ENCODE data around the gene TMEM19. TPM values are rescaled to one million over a fixed set of nuclear protein-coding genes. Genes with fewer than 3 reads are reported as not detected.

Gene TMEM19
- 10 to 100 TPM; 16.2 to 29.7 TPM for total RNA-seq

DNA sequence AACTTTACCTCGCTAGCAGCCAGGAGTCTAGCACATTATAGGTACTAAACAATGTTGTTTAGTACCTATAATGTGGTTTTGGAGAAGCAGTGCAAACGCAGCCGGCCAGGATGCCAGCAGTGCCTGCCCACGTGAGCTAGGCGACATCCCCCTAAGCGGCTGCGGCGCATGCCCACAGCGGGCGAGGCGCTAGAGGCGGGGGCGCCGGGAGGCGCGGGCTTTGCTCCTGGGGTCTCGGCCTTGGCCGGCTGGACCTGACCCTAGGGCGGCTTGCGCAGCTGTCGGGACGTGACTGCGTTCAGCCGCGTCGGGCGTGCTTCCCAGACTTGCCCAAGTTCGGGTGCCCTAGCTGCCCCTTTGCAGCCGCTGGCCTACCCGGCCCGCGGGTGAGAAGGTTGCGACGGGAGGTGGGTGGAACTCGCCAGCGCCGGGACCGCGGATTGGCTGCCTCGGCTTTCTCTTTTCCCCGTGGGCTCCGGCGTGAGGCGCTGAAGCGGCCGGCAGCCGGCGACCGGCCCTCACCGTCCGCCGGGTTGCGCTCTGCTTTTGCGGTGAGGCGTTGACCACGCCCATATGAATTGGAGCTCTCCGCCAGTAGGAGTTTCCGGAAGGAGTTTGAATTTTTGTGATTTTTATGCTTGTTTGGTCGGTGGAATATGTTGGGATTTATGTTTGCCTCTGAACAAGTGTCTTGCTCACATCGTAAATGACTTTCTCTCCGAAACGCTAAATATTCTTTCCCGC is at the start of gene TMEM19:
Gene TMEM19 (plus strand): TSS at position 169 of the 744 bp plus-strand sequence. CDS start 599 bp downstream, outside the sequence.
- Mint-ChIP-seq H3K4me3 (peak within 1 kb of the TSS; percentile 93), H3K36me3 (ENCODE audit: low read depth) (no peaks in the 10 kb centered on the region), H3K9me3 (no peaks in the 10 kb centered on the region), H3K4me1 (peaks cover 6% of the 10 kb centered on the region), H3K27me3 (no peaks in the 10 kb centered on the region), H3K27ac (peak within 1 kb of the TSS; percentile 93)
- peak; percentile 90 for ATAC-seq (replicated peaks)

DNA sequence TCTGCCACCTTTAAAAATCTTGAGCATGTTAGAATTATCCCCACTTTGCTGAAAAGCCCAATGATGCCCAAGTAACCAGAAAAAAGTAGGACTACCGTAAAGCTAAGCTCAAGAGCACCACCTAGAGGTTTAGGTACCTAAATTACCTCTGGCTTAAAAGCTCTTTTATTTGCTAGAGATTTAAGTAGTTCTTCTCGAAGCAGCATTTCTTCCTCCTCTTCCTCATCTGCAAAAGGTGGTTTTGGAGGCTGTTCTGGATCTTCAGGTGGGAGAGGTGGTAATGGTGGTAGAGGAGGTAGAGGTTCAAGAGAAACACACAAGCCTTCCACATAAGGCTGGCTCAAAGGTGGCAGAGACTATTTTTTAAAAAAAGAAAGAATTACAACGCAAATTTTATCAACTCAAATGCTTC is 49.2 kb upstream of the TMEM19 start:
- Mint-ChIP-seq H3K27me3 (no peaks in the 10 kb centered on the region), H3K36me3 (ENCODE audit: low read depth) (peaks cover 99% of the 10 kb centered on the region), H3K27ac (no peak overlapping the region), H3K9me3 (no peaks in the 10 kb centered on the region), H3K4me3 (no peak overlapping the region), H3K4me1 (peaks cover 17% of the 10 kb centered on the region)
- peak; percentile 42 for ATAC-seq (replicated peaks)

DNA sequence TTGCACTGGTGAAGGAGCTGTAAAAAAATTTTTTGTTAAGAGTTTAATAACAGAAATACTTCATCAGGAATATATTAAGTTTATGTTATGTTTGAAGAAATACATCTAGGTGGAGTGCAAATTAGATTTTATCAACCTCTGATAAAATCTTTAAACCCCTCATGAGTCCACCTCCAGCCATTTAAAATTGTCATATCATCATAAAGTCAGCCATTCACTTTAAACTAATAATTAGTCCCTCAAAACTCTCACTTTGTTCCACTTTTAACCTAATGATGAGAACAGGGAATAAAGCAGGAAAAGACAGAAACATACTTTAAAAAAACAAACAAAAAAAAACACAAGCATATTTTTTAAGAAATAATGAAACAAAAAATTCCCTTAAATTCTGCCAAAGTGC is 47.4 kb upstream of the TMEM19 start:
- H3K27ac Mint-ChIP-seq = no peak overlapping the region
- peaks cover 22% of the 10 kb centered on the region for H3K4me1 Mint-ChIP-seq
- H3K27me3 Mint-ChIP-seq = no peaks in the 10 kb centered on the region
- H3K4me3 Mint-ChIP-seq = no peak overlapping the region
- peaks cover 99% of the 10 kb centered on the region for H3K36me3 Mint-ChIP-seq (ENCODE audit: low read depth)
- no peak for ATAC-seq (replicated peaks)
- H3K9me3 Mint-ChIP-seq = no peaks in the 10 kb centered on the region

DNA sequence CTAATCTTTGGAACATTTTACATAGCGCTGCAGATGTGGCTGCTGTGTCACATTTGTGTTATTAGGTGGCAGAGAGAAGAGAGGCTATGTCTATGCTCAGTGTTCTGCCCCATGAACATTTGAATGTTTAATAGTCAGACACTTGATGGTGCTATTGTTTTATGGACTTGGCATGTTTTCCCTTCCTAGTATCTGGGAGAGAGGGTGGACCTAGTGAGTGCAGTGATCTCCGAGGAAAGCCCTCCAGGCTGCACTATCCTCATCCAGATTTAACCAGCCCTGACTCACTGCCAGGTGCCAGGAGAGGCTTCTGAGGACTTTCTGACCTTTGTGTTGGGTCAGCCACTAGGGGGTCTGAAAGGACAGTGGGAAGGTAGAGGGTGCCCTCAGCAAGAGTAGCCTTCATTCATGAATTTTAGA is 46.5 kb upstream of the TMEM19 start:
- Mint-ChIP-seq H3K27ac (peak overlapping the region; percentile 65), H3K36me3 (ENCODE audit: low read depth) (peaks cover 99% of the 10 kb centered on the region)
- peak; percentile 54 for ATAC-seq (replicated peaks)

DNA sequence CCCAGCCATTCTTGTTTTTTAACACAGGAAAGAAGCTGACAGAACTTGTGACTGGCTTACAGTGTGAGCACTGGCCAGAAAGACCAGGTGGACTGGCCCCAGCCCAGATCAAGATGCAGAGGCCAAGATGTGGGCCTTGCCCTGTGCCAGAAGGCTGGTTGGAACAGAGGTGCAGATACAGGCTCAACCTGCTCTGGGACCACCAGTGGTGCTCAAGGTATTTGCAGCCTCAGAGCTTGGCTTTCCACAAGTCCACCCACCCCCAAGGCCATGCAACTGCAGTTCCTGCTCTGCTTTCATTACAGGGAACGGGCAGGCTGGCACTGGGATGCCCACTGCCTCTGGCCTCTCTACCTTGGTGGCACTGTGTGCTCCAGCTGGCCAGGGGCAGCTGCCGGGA is 45.6 kb upstream of the TMEM19 start:
- H3K27ac Mint-ChIP-seq = peak overlapping the region; percentile 65
- no peaks in the 10 kb centered on the region for H3K9me3 Mint-ChIP-seq
- H3K4me1 Mint-ChIP-seq = peaks cover 27% of the 10 kb centered on the region
- peaks cover 99% of the 10 kb centered on the region for H3K36me3 Mint-ChIP-seq (ENCODE audit: low read depth)
- H3K27me3 Mint-ChIP-seq = no peaks in the 10 kb centered on the region
- ATAC-seq (replicated peaks) = no peak
- H3K4me3 Mint-ChIP-seq = no peak overlapping the region

More for the DNA sequence above, 46.5 kb upstream of the TMEM19 start:
- peaks cover 27% of the 10 kb centered on the region for H3K4me1 Mint-ChIP-seq
- no peak overlapping the region for H3K4me3 Mint-ChIP-seq
- no peaks in the 10 kb centered on the region for H3K27me3 Mint-ChIP-seq
- H3K9me3 Mint-ChIP-seq = no peaks in the 10 kb centered on the region

DNA sequence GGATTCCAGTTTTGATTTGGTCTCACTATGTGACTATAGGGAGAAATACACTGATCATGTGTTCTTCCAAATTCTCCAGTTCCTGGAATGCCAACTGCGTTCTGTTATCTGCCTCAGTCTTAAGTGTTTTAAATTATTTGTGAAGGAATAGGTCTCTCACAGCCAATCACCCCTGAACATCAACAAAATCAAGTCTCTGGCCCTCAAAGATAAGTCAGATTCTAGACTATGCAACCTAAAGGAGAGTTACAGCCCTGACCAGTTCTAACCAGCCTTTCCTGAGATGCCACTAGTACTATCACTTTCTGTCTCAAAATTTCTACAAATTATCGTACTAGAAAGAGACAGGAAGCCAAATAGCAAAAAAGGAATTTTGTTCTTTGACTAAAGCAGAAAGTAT is 44.5 kb upstream of the TMEM19 start:
- Mint-ChIP-seq H3K4me3 (peak overlapping the region; percentile 52), H3K4me1 (peaks cover 27% of the 10 kb centered on the region), H3K9me3 (no peaks in the 10 kb centered on the region), H3K27me3 (no peaks in the 10 kb centered on the region), H3K36me3 (ENCODE audit: low read depth) (peaks cover 95% of the 10 kb centered on the region), H3K27ac (peak overlapping the region; percentile 96)
- no peak for ATAC-seq (replicated peaks)

DNA sequence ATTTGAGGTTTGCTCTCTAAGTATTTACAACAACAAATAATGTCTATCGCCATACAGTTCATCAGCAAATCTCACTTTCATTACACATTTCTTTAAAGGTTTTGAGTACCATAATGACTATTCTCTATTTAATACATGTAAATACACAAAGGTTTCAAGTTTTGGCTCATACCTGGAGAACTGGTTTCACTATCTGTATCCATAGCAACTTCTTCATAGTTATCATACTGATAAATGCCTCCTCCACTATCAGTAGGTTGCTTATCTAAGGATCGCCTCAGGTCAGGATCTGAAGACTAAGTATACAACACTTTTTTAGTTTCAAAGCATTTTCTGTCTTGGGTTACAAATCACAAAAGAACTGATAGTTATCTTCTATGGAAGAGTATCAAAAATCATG is 43.6 kb upstream of the TMEM19 start:
- H3K36me3 Mint-ChIP-seq (ENCODE audit: low read depth) = peaks cover 88% of the 10 kb centered on the region
- peak overlapping the region; percentile 96 for H3K27ac Mint-ChIP-seq
- no peaks in the 10 kb centered on the region for H3K27me3 Mint-ChIP-seq
- peak; percentile 90 for ATAC-seq (replicated peaks)
- peaks cover 23% of the 10 kb centered on the region for H3K4me1 Mint-ChIP-seq
- H3K4me3 Mint-ChIP-seq = peak overlapping the region; percentile 52
- H3K9me3 Mint-ChIP-seq = no peaks in the 10 kb centered on the region

DNA sequence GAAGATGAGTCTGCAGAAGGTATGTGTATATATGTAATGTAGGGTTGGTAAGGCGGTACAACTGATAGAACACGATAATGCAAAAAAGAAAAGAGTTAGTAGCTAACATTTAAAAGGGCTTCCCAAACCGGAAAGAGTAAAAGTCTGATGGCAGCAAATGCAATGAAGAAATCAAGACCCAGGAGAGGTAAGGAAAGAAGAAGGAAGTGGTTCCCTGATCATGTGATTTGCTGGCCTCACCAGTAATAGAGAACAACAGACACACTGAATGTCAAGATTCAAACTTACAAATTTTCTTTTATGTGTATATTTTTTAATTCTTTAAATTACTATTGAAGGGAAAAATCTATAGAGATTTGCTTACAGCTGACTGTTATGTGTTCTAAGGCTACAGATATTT is 40.6 kb upstream of the TMEM19 start:
- H3K4me3 Mint-ChIP-seq = no peak overlapping the region
- peaks cover 15% of the 10 kb centered on the region for H3K4me1 Mint-ChIP-seq
- H3K27ac Mint-ChIP-seq = peak overlapping the region; percentile 27
- ATAC-seq (replicated peaks) = no peak
- H3K27me3 Mint-ChIP-seq = no peaks in the 10 kb centered on the region
- no peaks in the 10 kb centered on the region for H3K9me3 Mint-ChIP-seq
- H3K36me3 Mint-ChIP-seq (ENCODE audit: low read depth) = peaks cover 57% of the 10 kb centered on the region

DNA sequence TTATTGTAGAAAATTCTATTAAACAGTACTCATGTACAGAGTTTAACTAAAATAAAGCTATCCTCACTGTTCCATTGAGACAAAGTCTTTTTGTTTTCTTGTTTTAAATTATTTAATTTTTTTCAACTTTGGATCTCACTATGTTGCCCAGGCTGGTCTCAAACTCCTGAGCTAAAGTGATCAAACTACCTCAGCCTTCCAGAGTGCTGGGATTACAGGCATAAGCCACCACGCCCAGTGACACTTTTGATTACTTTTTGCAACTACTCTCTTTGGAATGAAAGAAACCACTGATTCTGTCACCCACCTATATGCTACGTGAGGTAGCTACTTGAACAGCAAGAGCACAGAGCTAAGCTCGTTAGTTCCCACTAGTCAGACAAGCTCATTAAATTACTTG is 39.4 kb upstream of the TMEM19 start:
- Mint-ChIP-seq H3K4me3 (no peak overlapping the region), H3K4me1 (peaks cover 12% of the 10 kb centered on the region), H3K27ac (peak overlapping the region; percentile 38), H3K27me3 (no peaks in the 10 kb centered on the region), H3K9me3 (no peaks in the 10 kb centered on the region), H3K36me3 (ENCODE audit: low read depth) (peaks cover 45% of the 10 kb centered on the region)
- ATAC-seq (replicated peaks) = no peak

DNA sequence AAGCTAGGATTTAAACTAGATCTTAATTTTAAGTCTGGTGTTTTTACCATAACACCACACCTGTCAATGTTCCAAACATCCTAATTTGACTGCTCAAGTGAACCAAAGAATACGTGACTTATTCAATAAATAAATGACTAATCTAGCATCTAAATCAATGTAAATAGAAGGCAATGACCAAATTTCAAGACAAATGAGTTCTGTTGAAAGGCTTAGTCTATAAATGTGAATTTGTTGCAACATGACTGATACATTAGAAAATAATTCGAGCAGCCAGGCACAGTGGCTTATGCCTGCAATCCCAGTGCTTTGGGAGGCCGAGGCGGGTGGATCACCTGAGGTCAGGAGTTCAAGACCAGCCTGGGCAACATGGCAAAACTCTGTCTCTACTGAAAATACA is 37.3 kb upstream of the TMEM19 start:
- ATAC-seq (replicated peaks) = no peak
- Mint-ChIP-seq H3K9me3 (no peaks in the 10 kb centered on the region), H3K4me1 (peaks cover 5% of the 10 kb centered on the region), H3K27me3 (no peaks in the 10 kb centered on the region), H3K27ac (no peak overlapping the region), H3K36me3 (ENCODE audit: low read depth) (peaks cover 25% of the 10 kb centered on the region), H3K4me3 (no peak overlapping the region)

DNA sequence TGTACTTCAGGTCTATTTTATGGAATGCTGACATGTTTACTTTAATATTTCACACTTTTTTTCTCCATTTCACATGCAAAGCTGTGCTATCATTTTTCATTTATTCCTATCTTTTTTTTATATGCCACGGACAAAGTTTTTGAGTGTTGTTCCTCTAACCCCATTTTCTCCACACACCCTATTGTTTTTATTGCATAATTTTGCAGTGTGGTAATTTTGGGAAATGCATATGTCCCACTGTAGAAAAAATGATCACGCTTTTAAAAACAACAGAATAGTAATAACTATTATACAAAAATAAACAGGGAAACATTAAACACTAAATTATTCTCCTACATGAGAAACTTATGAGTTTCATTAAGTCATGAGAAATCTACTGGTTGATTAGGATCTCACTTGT is 36.5 kb upstream of the TMEM19 start:
- Mint-ChIP-seq H3K36me3 (ENCODE audit: low read depth) (peaks cover 16% of the 10 kb centered on the region), H3K27me3 (no peaks in the 10 kb centered on the region), H3K4me3 (no peak overlapping the region), H3K27ac (no peak overlapping the region), H3K9me3 (no peaks in the 10 kb centered on the region), H3K4me1 (peaks cover 2% of the 10 kb centered on the region)
- ATAC-seq (replicated peaks) = no peak

DNA sequence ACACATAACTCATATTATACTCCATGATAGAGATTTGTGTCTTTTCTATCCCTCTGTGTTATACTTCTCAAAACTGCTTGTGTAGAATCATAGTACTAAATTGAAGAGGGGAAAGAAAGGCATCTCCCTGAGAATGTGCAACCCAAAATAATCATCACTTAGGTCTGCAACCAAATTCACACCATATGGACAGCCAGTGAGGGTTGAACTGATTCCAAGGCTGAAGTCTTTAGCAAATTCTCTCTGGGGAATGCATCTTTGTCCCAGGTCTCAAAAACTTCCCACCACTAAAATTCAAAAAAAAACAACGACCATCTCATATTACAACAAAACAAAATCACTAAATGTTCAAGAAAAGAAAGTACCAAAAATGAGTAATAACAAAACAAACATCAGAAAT is 33.2 kb upstream of the TMEM19 start:
- H3K27me3 Mint-ChIP-seq = no peaks in the 10 kb centered on the region
- H3K4me1 Mint-ChIP-seq = peaks cover 15% of the 10 kb centered on the region
- no peak overlapping the region for H3K4me3 Mint-ChIP-seq
- H3K9me3 Mint-ChIP-seq = no peaks in the 10 kb centered on the region
- H3K36me3 Mint-ChIP-seq (ENCODE audit: low read depth) = no peaks in the 10 kb centered on the region
- no peak for ATAC-seq (replicated peaks)
- no peak overlapping the region for H3K27ac Mint-ChIP-seq

DNA sequence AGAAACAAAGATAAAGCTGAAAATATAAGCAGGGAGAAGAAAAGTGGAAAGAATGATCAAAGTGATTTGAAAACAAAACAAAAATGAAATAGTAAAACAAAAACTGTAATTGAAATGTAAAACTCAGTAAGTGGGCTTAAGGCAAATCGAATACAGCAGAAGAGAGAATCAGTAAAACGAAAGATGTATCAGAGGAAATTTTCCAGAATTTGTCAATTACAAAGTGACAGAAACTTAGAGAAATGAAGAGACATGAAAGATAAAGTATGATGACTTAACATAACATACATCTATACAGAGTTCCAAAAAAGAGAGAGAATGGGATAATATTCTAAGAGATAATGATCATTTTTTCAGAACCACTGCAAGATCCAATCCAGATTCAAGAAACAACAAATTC is 32.7 kb upstream of the TMEM19 start:
- ATAC-seq (replicated peaks) = no peak
- no peak overlapping the region for H3K27ac Mint-ChIP-seq
- H3K4me1 Mint-ChIP-seq = peaks cover 15% of the 10 kb centered on the region
- H3K36me3 Mint-ChIP-seq (ENCODE audit: low read depth) = no peaks in the 10 kb centered on the region
- no peaks in the 10 kb centered on the region for H3K27me3 Mint-ChIP-seq
- H3K9me3 Mint-ChIP-seq = no peaks in the 10 kb centered on the region
- H3K4me3 Mint-ChIP-seq = no peak overlapping the region

DNA sequence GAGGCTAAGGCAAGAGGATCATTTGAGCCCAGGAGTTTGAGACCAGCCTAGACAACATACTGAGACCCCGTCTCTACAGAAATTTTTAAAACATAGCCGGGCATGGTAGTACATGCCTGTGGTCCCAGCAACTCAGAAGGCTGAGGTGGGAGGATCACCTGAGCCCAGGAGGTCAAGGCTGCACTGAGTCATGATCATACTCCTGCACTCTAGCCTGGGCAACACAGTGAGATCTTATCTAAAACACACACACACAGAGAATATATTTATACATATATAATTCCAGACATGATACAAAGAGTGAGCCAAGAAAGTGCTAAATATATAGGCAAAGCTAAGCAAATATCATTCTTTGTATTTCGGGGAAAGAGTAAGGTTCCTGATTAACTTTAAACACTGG is 31.7 kb upstream of the TMEM19 start:
- H3K27ac Mint-ChIP-seq = no peak overlapping the region
- peaks cover 20% of the 10 kb centered on the region for H3K4me1 Mint-ChIP-seq
- H3K4me3 Mint-ChIP-seq = peak overlapping the region; percentile 67
- H3K9me3 Mint-ChIP-seq = no peaks in the 10 kb centered on the region
- ATAC-seq (replicated peaks) = no peak
- H3K36me3 Mint-ChIP-seq (ENCODE audit: low read depth) = no peaks in the 10 kb centered on the region
- no peaks in the 10 kb centered on the region for H3K27me3 Mint-ChIP-seq

DNA sequence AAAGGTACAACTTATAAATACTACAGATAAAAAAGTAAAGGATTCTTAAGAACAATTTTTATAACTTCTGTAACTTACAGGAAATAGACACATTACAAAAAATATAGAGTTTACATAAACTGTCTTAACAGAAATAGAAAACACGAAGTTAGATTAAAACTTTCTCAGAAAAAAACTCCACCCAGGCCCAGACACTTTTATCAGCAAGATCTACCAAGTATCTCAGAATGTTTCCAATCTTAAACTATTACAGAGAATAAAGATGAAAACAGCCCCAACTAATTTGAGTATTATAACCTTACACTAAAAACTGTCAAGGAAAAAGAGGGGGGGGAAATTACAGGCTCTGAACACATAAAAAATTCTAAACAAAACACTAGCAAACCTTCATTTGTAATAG is 30.4 kb upstream of the TMEM19 start:
- peaks cover 24% of the 10 kb centered on the region for H3K4me1 Mint-ChIP-seq

More for the DNA sequence above, 30.4 kb upstream of the TMEM19 start:
- Mint-ChIP-seq H3K27me3 (no peaks in the 10 kb centered on the region), H3K4me3 (peak overlapping the region; percentile 67), H3K9me3 (no peaks in the 10 kb centered on the region), H3K27ac (peak overlapping the region; percentile 48), H3K36me3 (ENCODE audit: low read depth) (no peaks in the 10 kb centered on the region)
- no peak for ATAC-seq (replicated peaks)

Measured in activated T-helper 17 cell treated with anti-CD3 and anti-CD28 coated beads, Interleukin-2, amount 50 U/mL, for 72 hours (primary cell).